ENCODE measurements around the gene STAMBPL1. TPM values are rescaled to one million over a fixed set of nuclear protein-coding genes. Genes with fewer than 3 reads are reported as not detected.

STAMBPL1 gene
- total RNA-seq, 1 donor from 2014 or later = 1.8 TPM

- no peak for DNase-seq (ENCODE audit: low spot score)
- no peak for ATAC-seq
Observed at GRCh38 chr10:88890681-88891381, 10.8 kb downstream of the STAMBPL1 start.

GRCh38 chr10:88892222-88892967 is 12.3 kb downstream of the STAMBPL1 start:
- DNase-seq (ENCODE audit: low spot score) (no peak), ATAC-seq (no peak)

GRCh38 chr10:88893611-88894010 is 13.6 kb downstream of the STAMBPL1 start:
- ATAC-seq = no peak
- DNase-seq (ENCODE audit: low spot score) = no peak

GRCh38 chr10:88895250-88895649 is 15.2 kb downstream of the STAMBPL1 start:
- DNase-seq (ENCODE audit: low spot score) (no peak), ATAC-seq (peak; percentile 88)

GRCh38 chr10:88896372-88896993 is 16.4 kb downstream of the STAMBPL1 start:
- no peak for DNase-seq (ENCODE audit: low spot score)
- ATAC-seq = peak; percentile 28

GRCh38 chr10:88896994-88897853 is 17.2 kb downstream of the STAMBPL1 start:
- no peak for DNase-seq (ENCODE audit: low spot score)
- ATAC-seq = no peak

- DNase-seq (ENCODE audit: low spot score) = no peak
- ATAC-seq = no peak
Observed at GRCh38 chr10:88898727-88899126, 18.7 kb downstream of the STAMBPL1 start.

GRCh38 chr10:88899886-88900285 is 19.8 kb downstream of the STAMBPL1 start:
- ATAC-seq = no peak
- DNase-seq (ENCODE audit: low spot score) = no peak

GRCh38 chr10:88901206-88901983 is 21.4 kb downstream of the STAMBPL1 start:
- ATAC-seq (no peak), DNase-seq (ENCODE audit: low spot score) (no peak)

- ATAC-seq (no peak), DNase-seq (ENCODE audit: low spot score) (no peak)
Observed at GRCh38 chr10:88901984-88902789, 22.1 kb downstream of the STAMBPL1 start.

- DNase-seq (ENCODE audit: low spot score) (no peak), ATAC-seq (no peak)
Observed at GRCh38 chr10:88903715-88904114, 23.7 kb downstream of the STAMBPL1 start.

- ATAC-seq (no peak), DNase-seq (ENCODE audit: low spot score) (no peak)
Observed at GRCh38 chr10:88906921-88907320, 26.9 kb downstream of the STAMBPL1 start.

- DNase-seq (ENCODE audit: low spot score) (no peak), ATAC-seq (no peak)
Observed at GRCh38 chr10:88908194-88908593, 28.1 kb downstream of the STAMBPL1 start.

GRCh38 chr10:88911116-88911515 is 31.1 kb downstream of the STAMBPL1 start:
- ATAC-seq (no peak), DNase-seq (ENCODE audit: low spot score) (no peak)

- ATAC-seq (no peak), DNase-seq (ENCODE audit: low spot score) (no peak)
Observed at GRCh38 chr10:88911851-88912250, 31.8 kb downstream of the STAMBPL1 start.

- ATAC-seq = no peak
- DNase-seq (ENCODE audit: low spot score) = no peak
Observed at GRCh38 chr10:88913127-88913526, 33.1 kb downstream of the STAMBPL1 start.

GRCh38 chr10:88913788-88914187 is 33.7 kb downstream of the STAMBPL1 start:
- ATAC-seq (no peak), DNase-seq (ENCODE audit: low spot score) (no peak)

- no peak for DNase-seq (ENCODE audit: low spot score)
Observed at GRCh38 chr10:88915781-88916180, 35.7 kb downstream of the STAMBPL1 start.

GRCh38 chr10:88916231-88916630 is 36.2 kb downstream of the STAMBPL1 start:
- DNase-seq (ENCODE audit: low spot score) = no peak

More at GRCh38 chr10:88915781-88916180, 35.7 kb downstream of the STAMBPL1 start:
- ATAC-seq = no peak

More at GRCh38 chr10:88916231-88916630, 36.2 kb downstream of the STAMBPL1 start:
- no peak for ATAC-seq
